HG03045 (cell line): ENCODE measurements around the gene RPUSD2.

ENCODE experiments used
- ATAC-seq: cut with Tn5 transposase; IDR thresholded peaks from one replicate; pipeline ENCODE4 v1.9.1; 2021; ENCODE audit warnings: mild to moderate bottlenecking, moderate library complexity; ENCODE audit not compliant: unreplicated experiment

RPUSD2 gene

GRCh38 chr15:40618906-40619305 is 49.8 kb downstream of the RPUSD2 start:
- no peak for ATAC-seq

DNA sequence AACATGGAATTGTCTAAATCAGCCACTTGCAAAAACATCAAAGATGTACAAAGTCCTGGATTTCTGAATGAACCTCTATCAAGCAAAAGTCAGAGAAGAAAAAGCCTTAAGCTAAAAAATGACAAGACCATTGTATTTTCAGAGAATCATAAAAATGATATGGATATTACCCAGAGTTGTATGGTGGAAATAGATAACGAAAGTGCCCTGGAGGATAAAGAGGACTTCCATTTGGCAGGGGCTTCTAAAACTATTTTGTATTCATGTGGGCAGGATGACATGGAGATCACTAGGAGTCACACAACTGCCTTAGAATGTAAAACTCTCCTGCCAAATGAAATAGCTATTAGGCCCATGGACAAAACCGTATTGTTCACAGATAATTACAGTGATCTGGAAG is 54.3 kb downstream of the RPUSD2 start:
- ATAC-seq = no peak
